ENCODE data around the gene SIAH3. TPM values are rescaled to one million over a fixed set of nuclear protein-coding genes. Genes with fewer than 3 reads are reported as not detected.

The SIAH3 gene
- total and polyA plus RNA-seq, 4 donors = under 0.01 TPM; not detected in 3

- Histone ChIP-seq H3K4me1 (ENCODE audit: control insufficient read depth in 4 of 4, insufficient read depth in 4 of 4, low read length in 3 of 4) (no peaks in the 10 kb centered on the region), H3K4me3 (ENCODE audit: low read depth in 1 of 3, low read length in 3 of 3) (no peak overlapping the region), H3K27ac (ENCODE audit: low read depth in 1 of 2, low read length in 2 of 2) (no peak overlapping the region), H3K9ac (ENCODE audit: low read depth in 1 of 2, low read length in 2 of 2) (no peak overlapping the region), H3K36me3 (ENCODE audit: control insufficient read depth in 4 of 4, insufficient read depth in 3 of 4, low read depth in 1 of 4, low read length in 3 of 4) (no peaks in the 10 kb centered on the region), H3K27me3 (ENCODE audit: control insufficient read depth in 4 of 4, insufficient read depth in 4 of 4, low read length in 3 of 4) (no peaks in the 10 kb centered on the region), H3K9me3 (ENCODE audit: control insufficient read depth in 4 of 4, low read length in 3 of 4) (no peaks in the 10 kb centered on the region)
- no peak for DNase-seq (ENCODE audit: low spot score)
- TF ChIP-seq TAF1 (conservative IDR thresholded peaks at IDR 0.05) (no peak), GABPA (IDR thresholded peaks at IDR 0.05 in 1 of 2, conservative IDR thresholded peaks at IDR 0.05 in 1 of 2) (no peak), YY1 (IDR thresholded peaks at IDR 0.05) (no peak), REST (IDR thresholded peaks at IDR 0.05) (no peak), HNF4G (IDR thresholded peaks at IDR 0.05) (no peak), EGR1 (IDR thresholded peaks at IDR 0.05; ENCODE audit: low read depth in 2 of 2) (no peak), NR2F2 (IDR thresholded peaks at IDR 0.05) (no peak), CTCF (IDR thresholded peaks at IDR 0.05; ENCODE audit: low read depth, low read length, missing input control) (no peak), FOXA2 (IDR thresholded peaks at IDR 0.05) (no peak), RAD21 (IDR thresholded peaks at IDR 0.05) (no peak), FOXA1 (IDR thresholded peaks at IDR 0.05) (no peak), HNF4A (conservative IDR thresholded peaks at IDR 0.05) (no peak), JUND (IDR thresholded peaks at IDR 0.05) (no peak), ZBTB33 (IDR thresholded peaks at IDR 0.05) (no peak), SP1 (IDR thresholded peaks at IDR 0.05) (no peak)
- TF ChIP-seq, protein P1, sequence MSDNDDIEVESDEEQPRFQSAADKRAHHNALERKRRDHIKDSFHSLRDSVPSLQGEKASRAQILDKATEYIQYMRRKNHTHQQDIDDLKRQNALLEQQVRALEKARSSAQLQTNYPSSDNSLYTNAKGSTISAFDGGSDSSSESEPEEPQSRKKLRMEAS (IDR thresholded peaks at IDR 0.05) = no peak
- 93% methylated on average over 4 of the region's 4 CpGs for WGBS
Measured at GRCh38 chr13:45831851-45832250, 19.7 kb downstream of the SIAH3 start.

- no peaks in the 10 kb centered on the region for H3K9me3 ChIP-seq (ENCODE audit: control insufficient read depth in 4 of 4, low read length in 3 of 4)
- WGBS = 90% methylated on average over 5 of the region's 5 CpGs
- H3K9ac ChIP-seq (ENCODE audit: low read depth in 1 of 2, low read length in 2 of 2) = no peak overlapping the region
- no peaks in the 10 kb centered on the region for H3K27me3 ChIP-seq (ENCODE audit: control insufficient read depth in 4 of 4, insufficient read depth in 4 of 4, low read length in 3 of 4)
- no peak for DNase-seq (ENCODE audit: low spot score)
- H3K27ac ChIP-seq (ENCODE audit: low read depth in 1 of 2, low read length in 2 of 2) = no peak overlapping the region
- no peaks in the 10 kb centered on the region for H3K36me3 ChIP-seq (ENCODE audit: control insufficient read depth in 4 of 4, insufficient read depth in 3 of 4, low read depth in 1 of 4, low read length in 3 of 4)
- no peaks in the 10 kb centered on the region for H3K4me1 ChIP-seq (ENCODE audit: control insufficient read depth in 4 of 4, insufficient read depth in 4 of 4, low read length in 3 of 4)
- TF ChIP-seq CTCF (IDR thresholded peaks at IDR 0.05; ENCODE audit: low read depth, low read length, missing input control) = no peak
- no peak for TF ChIP-seq HNF4G (IDR thresholded peaks at IDR 0.05)
- no peak for TF ChIP-seq RXRA (IDR thresholded peaks at IDR 0.05)
- no peak for TF ChIP-seq FOXA2 (IDR thresholded peaks at IDR 0.05)
- TF ChIP-seq, protein P1 (IDR thresholded peaks at IDR 0.05) = no peak
- TF ChIP-seq JUND (IDR thresholded peaks at IDR 0.05) = no peak
- no peak for TF ChIP-seq ZBTB33 (IDR thresholded peaks at IDR 0.05)
- TF ChIP-seq EGR1 (IDR thresholded peaks at IDR 0.05; ENCODE audit: low read depth in 2 of 2) = no peak
- TF ChIP-seq, protein P2, sequence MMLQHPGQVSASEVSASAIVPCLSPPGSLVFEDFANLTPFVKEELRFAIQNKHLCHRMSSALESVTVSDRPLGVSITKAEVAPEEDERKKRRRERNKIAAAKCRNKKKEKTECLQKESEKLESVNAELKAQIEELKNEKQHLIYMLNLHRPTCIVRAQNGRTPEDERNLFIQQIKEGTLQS (IDR thresholded peaks at IDR 0.05) = no peak
- no peak for TF ChIP-seq FOXA1 (IDR thresholded peaks at IDR 0.05)
- TF ChIP-seq GABPA (IDR thresholded peaks at IDR 0.05 in 1 of 2, conservative IDR thresholded peaks at IDR 0.05 in 1 of 2) = no peak
- no peak overlapping the region for H3K4me3 ChIP-seq (ENCODE audit: low read depth in 1 of 3, low read length in 3 of 3)
Measured at GRCh38 chr13:45830121-45830520, 21.4 kb downstream of the SIAH3 start.

Data from liver (tissue), 9 donors.